ENCODE data around the gene NTNG2.

The NTNG2 gene

GRCh38 chr9:132209228-132209627 is 47.4 kb downstream of the NTNG2 start:
- DNase-seq: no peak
- TF ChIP-seq EZH2phosphoT487 (IDR thresholded peaks at IDR 0.05; ENCODE audit: low read length) (no peak), CTCF (IDR thresholded peaks at IDR 0.05; ENCODE audit: low read length) (no peak), EZH2 (optimal IDR thresholded peaks at IDR 0.05; ENCODE audit: low read depth, low read length) (no peak)
- no peaks in the 10 kb centered on the region for H3K79me2 ChIP-seq (ENCODE audit: low read length)

GRCh38 chr9:132210472-132211145 is 48.8 kb downstream of the NTNG2 start:
- Histone ChIP-seq H4K20me1 (ENCODE audit: insufficient read depth, low read length) (no peaks in the 10 kb centered on the region), H3K4me3 (ENCODE audit: low read length) (no peak overlapping the region), H3F3A (ENCODE audit: insufficient read depth, low read length) (no peaks in the 10 kb centered on the region), H3K36me3 (replicated peaks; ENCODE audit: insufficient read depth, low read length) (no peaks in the 10 kb centered on the region), H3K4me1 (ENCODE audit: low read length) (no peaks in the 10 kb centered on the region), H3K79me2 (ENCODE audit: low read length) (no peaks in the 10 kb centered on the region), H3K4me2 (ENCODE audit: low read depth, low read length) (no peak overlapping the region), H3K27ac (ENCODE audit: low read length) (no peak overlapping the region), H3K9me3 (replicated peaks; ENCODE audit: insufficient read depth, low read length) (no peaks in the 10 kb centered on the region), H3K27me3 (replicated peaks; ENCODE audit: insufficient read depth, low read length) (peaks cover 98% of the 10 kb centered on the region), H3K9ac (ENCODE audit: low read length) (no peak overlapping the region), H3K9me2 (replicated peaks; ENCODE audit: insufficient read depth, low read length) (no peaks in the 10 kb centered on the region), H2AFZ (ENCODE audit: low read length) (no peak overlapping the region)
- TF ChIP-seq EZH2phosphoT487 (IDR thresholded peaks at IDR 0.05; ENCODE audit: low read length) (no peak), CTCF (IDR thresholded peaks at IDR 0.05; ENCODE audit: low read length) (no peak), EZH2 (optimal IDR thresholded peaks at IDR 0.05; ENCODE audit: low read depth, low read length) (no peak)
- no peak for DNase-seq

More at GRCh38 chr9:132209228-132209627, 47.4 kb downstream of the NTNG2 start:
- Histone ChIP-seq H3K9me3 (replicated peaks; ENCODE audit: insufficient read depth, low read length) (no peaks in the 10 kb centered on the region), H3K9me2 (replicated peaks; ENCODE audit: insufficient read depth, low read length) (no peaks in the 10 kb centered on the region), H3F3A (ENCODE audit: insufficient read depth, low read length) (no peaks in the 10 kb centered on the region), H3K27ac (ENCODE audit: low read length) (no peak overlapping the region), H3K4me2 (ENCODE audit: low read depth, low read length) (no peak overlapping the region), H3K9ac (ENCODE audit: low read length) (no peak overlapping the region), H3K4me1 (ENCODE audit: low read length) (no peaks in the 10 kb centered on the region), H3K4me3 (ENCODE audit: low read length) (no peak overlapping the region), H3K27me3 (replicated peaks; ENCODE audit: insufficient read depth, low read length) (peaks cover 98% of the 10 kb centered on the region), H4K20me1 (ENCODE audit: insufficient read depth, low read length) (no peaks in the 10 kb centered on the region), H3K36me3 (replicated peaks; ENCODE audit: insufficient read depth, low read length) (no peaks in the 10 kb centered on the region), H2AFZ (ENCODE audit: low read length) (no peak overlapping the region)

DNA sequence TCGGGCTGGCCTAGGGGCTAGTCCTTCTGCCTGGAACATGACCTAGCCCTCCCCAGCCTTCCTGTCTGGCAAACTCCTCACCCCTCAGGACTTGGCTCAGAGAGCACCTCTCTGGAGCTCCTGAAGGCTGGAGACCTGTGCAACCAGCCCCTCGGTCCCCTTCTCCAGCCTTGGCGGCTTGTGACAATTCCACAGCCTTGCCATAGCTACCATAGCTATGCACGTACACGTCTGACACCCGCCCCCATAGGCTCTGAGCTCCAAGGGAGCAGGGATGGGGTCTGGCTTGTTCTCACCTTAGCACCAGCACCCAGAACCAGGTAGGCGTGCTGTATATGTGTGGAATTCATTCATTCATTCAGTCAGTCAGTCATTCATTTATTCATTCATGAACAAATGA is 49.7 kb downstream of the NTNG2 start:
- no peaks in the 10 kb centered on the region for H4K20me1 ChIP-seq (ENCODE audit: insufficient read depth, low read length)

More for the DNA sequence above, 49.7 kb downstream of the NTNG2 start:
- no peak for TF ChIP-seq CTCF (IDR thresholded peaks at IDR 0.05; ENCODE audit: low read length)
- no peak for TF ChIP-seq EZH2phosphoT487 (IDR thresholded peaks at IDR 0.05; ENCODE audit: low read length)
- TF ChIP-seq EZH2 (optimal IDR thresholded peaks at IDR 0.05; ENCODE audit: low read depth, low read length): no peak
- Histone ChIP-seq H2AFZ (ENCODE audit: low read length) (no peak overlapping the region), H3K9me3 (replicated peaks; ENCODE audit: insufficient read depth, low read length) (no peaks in the 10 kb centered on the region), H3F3A (ENCODE audit: insufficient read depth, low read length) (no peaks in the 10 kb centered on the region), H3K27ac (ENCODE audit: low read length) (no peak overlapping the region), H3K4me3 (ENCODE audit: low read length) (no peak overlapping the region), H3K27me3 (replicated peaks; ENCODE audit: insufficient read depth, low read length) (peaks cover 100% of the 10 kb centered on the region), H3K4me1 (ENCODE audit: low read length) (no peaks in the 10 kb centered on the region), H3K4me2 (ENCODE audit: low read depth, low read length) (no peak overlapping the region), H3K9ac (ENCODE audit: low read length) (no peak overlapping the region), H3K79me2 (ENCODE audit: low read length) (no peaks in the 10 kb centered on the region), H3K9me2 (replicated peaks; ENCODE audit: insufficient read depth, low read length) (no peaks in the 10 kb centered on the region), H3K36me3 (replicated peaks; ENCODE audit: insufficient read depth, low read length) (no peaks in the 10 kb centered on the region)
- DNase-seq: no peak
